Naive thymus-derived CD4-positive, alpha-beta T cell (primary cell): Measurements from ENCODE around the gene C8G. TPM values are rescaled to one million over a fixed set of nuclear protein-coding genes. Genes with fewer than 3 reads are reported as not detected.

Experiments
- ATAC-seq: fragments of 150-1000 bp; cut with Tn5 transposase; 2 replicates; pipeline ENCODE4 v1.10.0; 2021; ENCODE audit warnings: mild to moderate bottlenecking, moderate library complexity
- CTCF ChIA-PET: fragments of 350-600 bp; sonication (Branson Sonifier 250); formaldehyde crosslinking; loops from one replicate; lab custom pipeline; 2021; ENCODE audit warnings: antibody characterized with exemption; lab: Charles Lee
- POLR2A ChIA-PET: fragments of 350-600 bp; sonication (Branson Sonifier 250); formaldehyde crosslinking; loops from one replicate; lab custom pipeline; 2021; ENCODE audit warnings: antibody characterized with exemption, inconsistent platforms; lab: Charles Lee
- DNase-seq, 9 donors: peaks; one replicate each; pipeline versions ENCODE4 v3.0.0 to v3.0.0-alpha.2; 2020 to 2022; ENCODE audit warnings: mixed read lengths in 1 of 9
- H3K27ac ChIP-seq: one replicate; pipeline ENCODE4 v1.7.0; 2013; ENCODE audit warnings: mild to moderate bottlenecking, low read depth, low read length, moderate library complexity
- H3K27me3 ChIP-seq, 2 donors: one replicate each; pipeline ENCODE4 v1.7.0; 2013; ENCODE audit warnings: low read length in 2 of 2, mild to moderate bottlenecking in 2 of 2, moderate library complexity in 2 of 2; ENCODE audit not compliant: control insufficient read depth in 2 of 2, insufficient read depth in 2 of 2
- H3K36me3 ChIP-seq, 3 experiments: 1 replicate in 2 of 3; 2 replicates in 1 of 3; pipeline ENCODE4 v1.7.0; 2013; ENCODE audit warnings: low read length in 3 of 3, mild to moderate bottlenecking in 3 of 3, moderate library complexity in 1 of 3; ENCODE audit not compliant: insufficient read depth in 3 of 3, control insufficient read depth in 2 of 3
- H3K4me1 ChIP-seq, 2 donors: one replicate each; pipeline ENCODE4 v1.7.0; 2013; ENCODE audit warnings: low read length in 2 of 2, mild to moderate bottlenecking in 2 of 2, moderate library complexity in 1 of 2; ENCODE audit not compliant: control insufficient read depth in 2 of 2, insufficient read depth in 2 of 2
- H3K4me3 ChIP-seq: 2 replicates; pipeline ENCODE4 v1.7.0; 2013; ENCODE audit warnings: mild to moderate bottlenecking, low read length
- H3K9me3 ChIP-seq, 3 experiments: 1 replicate in 2 of 3; 2 replicates in 1 of 3; pipeline ENCODE4 v1.7.0; 2013; ENCODE audit warnings: low read length in 3 of 3; ENCODE audit not compliant: control insufficient read depth in 2 of 3
- H3K27ac Mint-ChIP-seq, 9 donors: one replicate each; pipeline ENCODE4 v1.8.0; 2020 to 2022; ENCODE audit warnings: mixed read lengths in 9 of 9, mild to moderate bottlenecking in 8 of 9, moderate library complexity in 5 of 9, inconsistent platforms in 2 of 9
- H3K27me3 Mint-ChIP-seq, 5 donors: one replicate each; pipeline ENCODE4 v1.8.0; 2021 to 2022; ENCODE audit warnings: mixed read lengths in 5 of 5, mild to moderate bottlenecking in 1 of 5
- H3K36me3 Mint-ChIP-seq, 5 donors: one replicate each; pipeline ENCODE4 v1.8.0; 2020 to 2022; ENCODE audit warnings: mixed read lengths in 5 of 5, mild to moderate bottlenecking in 3 of 5, inconsistent platforms in 1 of 5
- H3K4me1 Mint-ChIP-seq, 7 donors: one replicate each; pipeline ENCODE4 v1.8.0; 2020 to 2022; ENCODE audit warnings: mixed read lengths in 7 of 7, mild to moderate bottlenecking in 3 of 7, inconsistent platforms in 1 of 7
- H3K4me3 Mint-ChIP-seq, 10 donors: one replicate each; pipeline ENCODE4 v1.8.0; 2020 to 2022; ENCODE audit warnings: mild to moderate bottlenecking in 10 of 10, mixed read lengths in 10 of 10, moderate library complexity in 6 of 10, inconsistent platforms in 2 of 10
- H3K9me3 Mint-ChIP-seq, 11 donors: one replicate each; pipeline ENCODE4 v1.8.0; 2020 to 2022; ENCODE audit warnings: mixed read lengths in 11 of 11, mild to moderate bottlenecking in 4 of 11, inconsistent platforms in 1 of 11, moderate library complexity in 1 of 11
- intact Hi-C, 2 donors: fragments of 100-400 bp; cut with micrococcal nuclease; formaldehyde crosslinking; loops; one replicate each; pipeline ENCODE4 v1.15.1; 2023
- polyA plus RNA-seq, 2 donors: library from polyadenylated mRNA; unstranded; fragments of 300-500 nt; fragmentation: Illumina TruSeq; gene quantifications; one replicate each; pipeline ENCODE4 v1.2.3, GENCODE V29; 2021
- total RNA-seq, 6 experiments: library from RNA in 5 of 6; stranded (reverse) in 5 of 6; gene quantifications; 1 replicate in 5 of 6; 2 replicates in 1 of 6; pipeline ENCODE4 v1.2.3 and lab custom pipeline; 2021 to 2026

The C8G gene
- total and polyA plus RNA-seq, 7 experiments from 2014 or later: 0.77 to 3.6 (median 1.4) TPM; not detected in 2

DNA sequence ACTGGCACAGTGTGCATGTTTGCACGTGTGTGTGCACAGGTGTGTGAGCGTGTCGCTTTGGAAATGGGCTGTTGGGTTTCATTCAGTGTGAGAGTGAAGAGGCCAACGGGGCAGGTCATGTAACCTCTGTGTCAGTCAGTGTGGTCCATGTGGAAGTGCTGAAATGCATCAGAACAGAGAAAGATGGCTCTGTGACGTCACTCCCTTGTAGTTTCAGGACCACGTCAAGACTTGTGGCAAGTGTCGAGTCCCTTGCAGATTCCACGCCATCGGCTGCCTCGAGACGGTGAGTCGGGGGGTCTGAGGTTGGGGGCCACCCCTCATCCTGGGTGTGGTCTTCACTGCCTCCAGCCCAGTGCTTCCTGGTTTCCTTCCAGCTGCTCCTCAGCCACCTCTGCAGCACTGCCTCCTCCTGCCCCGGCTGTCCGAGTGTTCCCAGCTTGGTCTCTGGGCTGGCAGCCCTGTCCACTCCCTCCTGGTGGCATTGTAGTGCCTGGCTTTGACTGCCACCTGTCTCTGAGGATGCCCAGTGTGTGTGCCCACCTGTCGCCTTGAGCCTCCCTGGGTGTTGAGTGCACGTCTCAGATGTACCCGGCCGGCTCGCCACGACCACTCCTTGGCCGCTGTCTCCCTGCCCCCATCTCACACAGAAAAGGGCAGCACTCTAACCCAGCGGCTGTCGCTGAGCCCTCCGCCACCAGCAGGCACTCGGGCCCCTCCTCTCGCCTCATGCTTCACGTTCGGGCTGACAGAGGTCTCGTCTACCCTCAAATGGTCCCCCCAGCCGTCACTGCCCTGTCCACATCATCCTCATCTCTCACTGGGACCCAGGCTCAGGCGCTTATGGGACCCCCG lies 28.5 kb upstream of the C8G start:
- H3K27ac Mint-ChIP-seq: peak overlapping the region in 1 of 9 donors; percentile 63
- ChIA-PET CTCF (no interaction called here), POLR2A (no interaction called here)

DNA sequence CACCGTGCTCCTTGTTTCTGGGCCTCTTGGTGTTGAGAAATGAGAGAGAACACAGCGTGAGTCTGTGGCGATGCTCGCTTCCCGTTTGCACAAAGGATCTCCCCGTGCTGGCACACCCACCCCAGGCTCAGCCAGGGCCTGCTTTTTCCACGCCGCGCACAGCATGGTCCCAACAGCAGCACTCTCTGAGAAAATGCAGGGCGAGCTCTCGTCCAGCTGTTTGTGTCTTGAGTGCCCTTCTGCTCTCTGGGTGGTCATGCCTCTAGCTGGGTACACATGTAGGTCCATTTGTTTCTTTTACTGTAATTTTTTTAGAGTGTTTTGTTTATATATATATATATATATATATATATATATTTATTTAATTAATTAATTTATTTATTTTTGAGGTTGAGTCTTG lies 27.1 kb upstream of the C8G start:
- intact Hi-C loops: no loop called here
- no peaks in the 10 kb centered on the region for H3K9me3 Mint-ChIP-seq
- peaks cover 0 to 10% (median 6%) of the 10 kb centered on the region in 7 donors for H3K4me1 Mint-ChIP-seq
- no peak overlapping the region for H3K4me3 Mint-ChIP-seq
- POLR2A ChIA-PET: no interaction called here
- Histone ChIP-seq H3K9me3 (no peaks in the 10 kb centered on the region), H3K4me3 (no peak overlapping the region), H3K27ac (no peak overlapping the region), H3K27me3 (no peaks in the 10 kb centered on the region), H3K36me3 (peaks cover 5 to 79% (median 23%) of the 10 kb centered on the region in 3 experiments), H3K4me1 (no peaks in the 10 kb centered on the region)
- H3K36me3 Mint-ChIP-seq: peaks cover 9 to 38% (median 11%) of the 10 kb centered on the region in 5 donors
- CTCF ChIA-PET: interaction anchor here (0.6 kb wide), 1 partner anchor 206 kb away, joined by 4 read pairs; no protein-coding TSS in a partner anchor
- peak overlapping the region in 3 of 9 donors; percentile 36 to 68 (median 63) for H3K27ac Mint-ChIP-seq
- DNase-seq (peak in 1 of 9 donors; percentile 0), ATAC-seq (no peak)
- no peaks in the 10 kb centered on the region for H3K27me3 Mint-ChIP-seq

More for the DNA sequence above, 28.5 kb upstream of the C8G start:
- Histone ChIP-seq H3K4me3 (no peak overlapping the region), H3K9me3 (no peaks in the 10 kb centered on the region), H3K36me3 (peaks cover 5 to 66% (median 23%) of the 10 kb centered on the region in 3 experiments), H3K27ac (no peak overlapping the region), H3K4me1 (no peaks in the 10 kb centered on the region), H3K27me3 (no peaks in the 10 kb centered on the region)
- H3K27me3 Mint-ChIP-seq: no peaks in the 10 kb centered on the region
- intact Hi-C loops: no loop called here
- H3K9me3 Mint-ChIP-seq: no peaks in the 10 kb centered on the region
- H3K4me3 Mint-ChIP-seq: no peak overlapping the region
- peaks cover 9 to 35% (median 11%) of the 10 kb centered on the region in 5 donors for H3K36me3 Mint-ChIP-seq
- no peak for DNase-seq
- peaks cover 0 to 10% (median 4%) of the 10 kb centered on the region in 7 donors for H3K4me1 Mint-ChIP-seq
- no peak for ATAC-seq

DNA sequence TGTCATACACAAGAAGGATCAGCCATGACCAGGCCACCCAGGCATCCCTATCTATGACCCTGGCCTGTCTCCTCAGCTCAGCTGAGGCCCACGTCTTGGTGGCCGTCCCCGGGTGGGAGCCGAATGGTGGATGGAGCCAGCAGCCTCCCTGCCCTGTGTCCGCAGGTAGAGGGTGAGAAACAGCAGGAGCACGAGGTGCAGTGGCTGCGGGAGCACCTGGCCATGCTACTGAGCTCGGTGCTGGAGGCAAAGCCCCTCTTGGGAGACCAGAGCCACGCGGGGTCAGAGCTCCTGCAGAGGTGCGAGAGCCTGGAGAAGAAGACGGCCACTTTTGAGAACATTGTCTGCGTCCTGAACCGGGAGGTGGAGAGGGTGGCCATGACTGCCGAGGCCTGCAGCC lies 25.0 kb upstream of the C8G start:
- Histone ChIP-seq H3K4me3 (no peak overlapping the region), H3K4me1 (no peaks in the 10 kb centered on the region), H3K9me3 (no peaks in the 10 kb centered on the region), H3K27me3 (no peaks in the 10 kb centered on the region), H3K27ac (no peak overlapping the region), H3K36me3 (peaks cover 5 to 77% (median 24%) of the 10 kb centered on the region in 3 experiments)
- Mint-ChIP-seq H3K27me3 (no peaks in the 10 kb centered on the region), H3K4me3 (no peak overlapping the region), H3K4me1 (peaks cover 0 to 13% (median 9%) of the 10 kb centered on the region in 7 donors), H3K9me3 (no peaks in the 10 kb centered on the region), H3K36me3 (peaks cover 6 to 32% (median 9%) of the 10 kb centered on the region in 5 donors), H3K27ac (peak overlapping the region in 1 of 9 donors; percentile 13)
- DNase-seq (no peak), ATAC-seq (no peak)
- intact Hi-C loops: no loop called here
- POLR2A ChIA-PET: no interaction called here
- CTCF ChIA-PET: no interaction called here

DNA sequence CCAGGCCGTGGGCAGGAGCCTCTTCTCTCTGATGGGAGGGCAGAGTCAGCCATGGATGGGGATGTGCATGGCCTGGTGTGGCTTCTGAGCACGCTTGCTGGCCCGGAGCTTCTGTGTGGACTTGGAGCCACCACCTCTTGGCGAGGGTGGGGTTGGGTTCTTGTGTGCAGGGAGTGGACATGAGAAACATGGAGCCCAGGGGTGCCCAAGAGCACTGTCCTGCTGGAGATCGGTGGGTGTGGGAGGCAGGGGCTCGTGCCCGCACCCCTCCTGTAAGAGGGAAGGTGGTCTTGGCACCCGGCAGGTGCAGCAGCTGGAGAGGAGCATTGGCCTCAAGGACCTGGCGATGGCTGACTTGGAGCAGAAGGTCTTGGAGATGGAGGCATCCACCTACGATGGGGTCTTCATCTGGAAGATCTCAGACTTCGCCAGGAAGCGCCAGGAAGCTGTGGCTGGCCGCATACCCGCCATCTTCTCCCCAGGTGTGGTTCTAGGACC lies 24.3 kb upstream of the C8G start:
- Mint-ChIP-seq H3K36me3 (peaks cover 4 to 25% (median 9%) of the 10 kb centered on the region in 5 donors), H3K27ac (no peak overlapping the region), H3K4me3 (no peak overlapping the region), H3K9me3 (no peaks in the 10 kb centered on the region), H3K4me1 (peaks cover 0 to 13% (median 9%) of the 10 kb centered on the region in 7 donors), H3K27me3 (no peaks in the 10 kb centered on the region)
- Histone ChIP-seq H3K27ac (no peak overlapping the region), H3K9me3 (no peaks in the 10 kb centered on the region), H3K36me3 (peaks cover 5 to 77% (median 24%) of the 10 kb centered on the region in 3 experiments), H3K27me3 (no peaks in the 10 kb centered on the region), H3K4me1 (no peaks in the 10 kb centered on the region), H3K4me3 (no peak overlapping the region)
- intact Hi-C loops: no loop called here
- DNase-seq: no peak
- no peak for ATAC-seq
- CTCF ChIA-PET: no interaction called here
- POLR2A ChIA-PET: interaction anchor here (1.0 kb wide), 1 partner anchor 15 kb away, joined by 3 read pairs; no protein-coding TSS in a partner anchor

DNA sequence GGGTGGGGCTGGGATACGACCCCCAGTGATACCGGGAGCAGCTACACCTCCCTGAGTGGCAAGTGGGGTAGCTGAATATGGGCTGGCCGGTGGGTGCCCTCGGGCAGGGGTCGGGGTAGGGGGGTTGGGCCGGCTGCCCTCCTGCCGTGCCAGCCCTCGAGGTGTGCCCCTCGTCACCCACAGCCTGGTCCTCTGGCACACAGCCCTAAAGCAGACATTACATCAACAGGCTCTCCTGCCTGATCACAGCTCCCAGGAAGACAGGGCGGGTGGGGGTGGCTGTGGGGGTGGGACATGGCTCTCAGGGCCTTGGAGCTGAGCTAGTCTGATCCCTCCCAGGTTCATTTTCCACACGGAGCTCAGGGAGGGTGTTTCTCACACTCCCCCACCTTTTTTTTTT lies 23.7 kb upstream of the C8G start:
- ATAC-seq (no peak), DNase-seq (no peak)
- POLR2A ChIA-PET: interaction anchor here (0.6 to 1.0 kb wide), 2 partner anchors 15 to 25 kb away, joined by 3 read pairs; no protein-coding TSS in a partner anchor
- Mint-ChIP-seq H3K9me3 (no peaks in the 10 kb centered on the region), H3K27ac (no peak overlapping the region), H3K36me3 (peaks cover 0 to 24% (median 9%) of the 10 kb centered on the region in 5 donors), H3K4me3 (no peak overlapping the region), H3K27me3 (no peaks in the 10 kb centered on the region), H3K4me1 (peaks cover 0 to 13% (median 5%) of the 10 kb centered on the region in 7 donors)
- CTCF ChIA-PET: no interaction called here
- H3K4me3 ChIP-seq: no peak overlapping the region
- no peaks in the 10 kb centered on the region for H3K4me1 ChIP-seq
- no peaks in the 10 kb centered on the region for H3K27me3 ChIP-seq
- intact Hi-C loops: no loop called here
- H3K27ac ChIP-seq: no peak overlapping the region
- no peaks in the 10 kb centered on the region for H3K9me3 ChIP-seq
- peaks cover 5 to 77% (median 24%) of the 10 kb centered on the region in 3 experiments for H3K36me3 ChIP-seq

DNA sequence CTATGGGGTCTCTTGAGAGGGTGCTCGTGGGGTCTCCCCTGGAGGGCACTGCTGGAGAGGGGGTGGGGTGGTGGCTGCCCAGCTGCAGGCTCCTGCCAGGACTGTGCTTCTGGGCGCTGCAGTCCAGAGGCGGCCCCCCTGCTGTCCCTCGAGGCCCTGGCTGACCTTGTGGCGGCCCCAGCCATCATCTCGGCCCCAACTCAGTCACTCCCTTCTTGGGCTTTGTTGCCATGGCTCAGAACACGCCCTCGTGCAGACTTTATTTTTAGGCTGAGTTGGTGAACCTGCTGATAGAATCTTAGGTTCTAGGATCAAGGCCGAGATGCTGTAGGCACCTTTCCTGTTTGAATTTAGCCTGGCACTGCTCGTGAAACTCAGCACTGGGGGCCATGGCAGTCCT lies 23.3 kb upstream of the C8G start:
- H3K27me3 ChIP-seq: no peaks in the 10 kb centered on the region
- no peaks in the 10 kb centered on the region for H3K4me1 ChIP-seq
- no peaks in the 10 kb centered on the region for H3K9me3 ChIP-seq
- peaks cover 0 to 13% (median 5%) of the 10 kb centered on the region in 7 donors for H3K4me1 Mint-ChIP-seq
- peaks cover 5 to 77% (median 22%) of the 10 kb centered on the region in 3 experiments for H3K36me3 ChIP-seq
- DNase-seq (no peak), ATAC-seq (no peak)
- no peak overlapping the region for H3K4me3 ChIP-seq
- H3K36me3 Mint-ChIP-seq: peaks cover 0 to 24% (median 9%) of the 10 kb centered on the region in 5 donors
- ChIA-PET CTCF (no interaction called here), POLR2A (interaction anchor here (0.6 to 1.0 kb wide), 3 partner anchors 16 to 26 kb away, joined by 3 read pairs; no protein-coding TSS in a partner anchor)
- intact Hi-C loops: no loop called here
- H3K4me3 Mint-ChIP-seq: no peak overlapping the region
- no peaks in the 10 kb centered on the region for H3K9me3 Mint-ChIP-seq
- H3K27ac ChIP-seq: no peak overlapping the region
- peak overlapping the region in 3 of 9 donors; percentile 3 to 54 (median 19) for H3K27ac Mint-ChIP-seq
- no peaks in the 10 kb centered on the region for H3K27me3 Mint-ChIP-seq
